OCI-LY3 (cell line): ENCODE measurements around the gene WWP2.

Source experiments
- H2AFZ ChIP-seq: fragments of 200-600, 300-600 bp; shearing (Covaris generic); 2 replicates; pipeline ENCODE4 v1.6.0; 2014; ENCODE audit warnings: antibody characterized with exemption, low read depth, low read length
- H3K27ac ChIP-seq: fragments of 200-600, 300-600 bp; sonication (generic); 2 replicates; pipeline ENCODE4 v1.5.1; 2014; ENCODE audit warnings: mild to moderate bottlenecking, low read length, moderate library complexity, mixed read lengths
- H3K27me3 ChIP-seq: fragments of 200-600, 300-600 bp; sonication (generic); 2 replicates; pipeline ENCODE4 v1.6.1; 2014; ENCODE audit warnings: low read depth, low read length, mixed read lengths
- H3K36me3 ChIP-seq: fragments of 200-600, 300-600 bp; sonication (generic); replicated peaks from 2 replicates; pipeline ENCODE3; 2014; ENCODE audit warnings: low read depth, low read length, mixed read lengths
- H3K4me1 ChIP-seq: fragments of 300-600, 200-600 bp; sonication (generic); 2 replicates; pipeline ENCODE4 v1.6.1; 2014; ENCODE audit warnings: low read length, mixed read lengths
- H3K4me2 ChIP-seq: fragments of 200-600, 300-600 bp; sonication (generic); 2 replicates; pipeline ENCODE4 v1.6.1; 2014; ENCODE audit warnings: low read length, mixed read lengths
- H3K4me3 ChIP-seq: fragments of 300-600, 200-600 bp; sonication (generic); 2 replicates; pipeline ENCODE4 v1.5.1; 2014; ENCODE audit warnings: antibody characterized with exemption, mild to moderate bottlenecking, low read length, moderate library complexity
- H3K79me2 ChIP-seq: fragments of 300-600, 200-600 bp; shearing (Covaris generic); 2 replicates; pipeline ENCODE4 v1.6.1; 2014; ENCODE audit warnings: mild to moderate bottlenecking, low read length, mixed read lengths
- H3K9ac ChIP-seq: fragments of 300-600, 200-600 bp; shearing (Covaris generic); 2 replicates; pipeline ENCODE4 v1.6.0; 2014; ENCODE audit warnings: mild to moderate bottlenecking, low read length, moderate library complexity
- H3K9me3 ChIP-seq: fragments of 200-600, 300-600 bp; shearing (Covaris generic); 2 replicates; pipeline ENCODE4 v1.6.1; 2014; ENCODE audit warnings: low read length, mixed read lengths; ENCODE audit not compliant: insufficient read depth
- H4K20me1 ChIP-seq: fragments of 200-600, 300-600 bp; sonication (generic); 2 replicates; pipeline ENCODE4 v1.6.1; 2016; ENCODE audit warnings: low read length, mixed read lengths; ENCODE audit not compliant: insufficient read depth
- EZH2phosphoT487 ChIP-seq: fragments of 200-600 bp; shearing (Covaris generic); IDR thresholded peaks from 2 replicates; pipeline ENCODE4 v1.6.1; 2018; ENCODE audit warnings: antibody characterized with exemption, mixed run types, low read depth
- TF ChIP-seq, protein P1 (sequence below): fragments of 200-600, 300-600 bp; sonication (generic); IDR thresholded peaks from 2 replicates; pipeline ENCODE4 v1.5.1; 2014; ENCODE audit warnings: antibody characterized with exemption, low read length, low read depth

The WWP2 gene

DNA sequence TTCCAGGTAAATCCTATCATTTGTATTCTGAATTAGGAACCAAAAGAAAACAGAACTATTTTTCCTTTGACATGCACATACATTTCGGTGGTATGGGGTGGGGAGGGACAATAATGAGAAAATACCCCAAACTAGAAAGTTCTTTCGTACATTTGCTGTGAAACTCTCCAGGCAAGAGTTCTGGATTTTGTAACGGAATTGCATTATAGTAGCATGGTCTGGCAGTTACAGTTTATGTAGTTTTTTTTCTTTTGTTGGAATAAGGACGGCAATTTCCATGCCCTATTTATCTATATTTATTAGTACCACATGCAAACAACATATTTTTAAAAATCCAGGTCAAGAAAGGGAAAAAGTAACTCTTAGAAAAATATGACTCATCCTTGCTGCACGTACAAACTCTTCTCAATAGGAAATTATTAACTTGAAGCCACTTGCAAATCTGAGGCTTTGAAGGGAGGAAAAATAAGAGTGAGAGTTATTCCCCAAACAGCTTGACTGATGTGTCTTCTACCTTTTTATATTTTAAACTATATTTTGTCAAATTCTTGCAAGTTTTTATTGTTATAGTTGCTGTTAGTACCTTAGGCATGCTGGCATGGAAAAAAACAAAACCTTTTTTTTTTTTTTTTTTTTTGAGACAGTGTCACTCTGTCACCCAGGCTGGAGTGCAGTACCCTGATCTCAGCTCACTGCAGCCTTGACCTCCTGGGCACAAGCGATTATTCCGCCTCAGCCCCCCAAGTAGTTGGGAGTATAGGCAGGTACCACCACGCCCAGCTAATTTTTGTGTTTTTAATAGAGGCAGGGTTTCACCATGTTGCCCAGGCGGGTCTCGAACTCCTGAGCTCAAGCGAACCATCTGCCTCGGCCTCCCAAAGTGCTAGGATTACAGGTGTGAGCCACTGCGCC is 69.3 kb downstream of the WWP2 start:
- H4K20me1 ChIP-seq, result no peaks in the 10 kb centered on the region
- TF ChIP-seq EZH2phosphoT487, result no peak
- TF ChIP-seq, protein P1, sequence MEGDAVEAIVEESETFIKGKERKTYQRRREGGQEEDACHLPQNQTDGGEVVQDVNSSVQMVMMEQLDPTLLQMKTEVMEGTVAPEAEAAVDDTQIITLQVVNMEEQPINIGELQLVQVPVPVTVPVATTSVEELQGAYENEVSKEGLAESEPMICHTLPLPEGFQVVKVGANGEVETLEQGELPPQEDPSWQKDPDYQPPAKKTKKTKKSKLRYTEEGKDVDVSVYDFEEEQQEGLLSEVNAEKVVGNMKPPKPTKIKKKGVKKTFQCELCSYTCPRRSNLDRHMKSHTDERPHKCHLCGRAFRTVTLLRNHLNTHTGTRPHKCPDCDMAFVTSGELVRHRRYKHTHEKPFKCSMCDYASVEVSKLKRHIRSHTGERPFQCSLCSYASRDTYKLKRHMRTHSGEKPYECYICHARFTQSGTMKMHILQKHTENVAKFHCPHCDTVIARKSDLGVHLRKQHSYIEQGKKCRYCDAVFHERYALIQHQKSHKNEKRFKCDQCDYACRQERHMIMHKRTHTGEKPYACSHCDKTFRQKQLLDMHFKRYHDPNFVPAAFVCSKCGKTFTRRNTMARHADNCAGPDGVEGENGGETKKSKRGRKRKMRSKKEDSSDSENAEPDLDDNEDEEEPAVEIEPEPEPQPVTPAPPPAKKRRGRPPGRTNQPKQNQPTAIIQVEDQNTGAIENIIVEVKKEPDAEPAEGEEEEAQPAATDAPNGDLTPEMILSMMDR, result no peak
- H3K4me3 ChIP-seq, result no peak overlapping the region
- H3K9me3 ChIP-seq, result no peaks in the 10 kb centered on the region
- H2AFZ ChIP-seq, result no peak overlapping the region
- H3K27me3 ChIP-seq, result no peaks in the 10 kb centered on the region
- H3K9ac ChIP-seq, result no peak overlapping the region
- no peak overlapping the region for H3K27ac ChIP-seq
- H3K79me2 ChIP-seq, result no peaks in the 10 kb centered on the region
- peak overlapping the region; percentile 35 for H3K4me2 ChIP-seq
- peaks cover 14% of the 10 kb centered on the region for H3K4me1 ChIP-seq
- H3K36me3 ChIP-seq, result no peaks in the 10 kb centered on the region

DNA sequence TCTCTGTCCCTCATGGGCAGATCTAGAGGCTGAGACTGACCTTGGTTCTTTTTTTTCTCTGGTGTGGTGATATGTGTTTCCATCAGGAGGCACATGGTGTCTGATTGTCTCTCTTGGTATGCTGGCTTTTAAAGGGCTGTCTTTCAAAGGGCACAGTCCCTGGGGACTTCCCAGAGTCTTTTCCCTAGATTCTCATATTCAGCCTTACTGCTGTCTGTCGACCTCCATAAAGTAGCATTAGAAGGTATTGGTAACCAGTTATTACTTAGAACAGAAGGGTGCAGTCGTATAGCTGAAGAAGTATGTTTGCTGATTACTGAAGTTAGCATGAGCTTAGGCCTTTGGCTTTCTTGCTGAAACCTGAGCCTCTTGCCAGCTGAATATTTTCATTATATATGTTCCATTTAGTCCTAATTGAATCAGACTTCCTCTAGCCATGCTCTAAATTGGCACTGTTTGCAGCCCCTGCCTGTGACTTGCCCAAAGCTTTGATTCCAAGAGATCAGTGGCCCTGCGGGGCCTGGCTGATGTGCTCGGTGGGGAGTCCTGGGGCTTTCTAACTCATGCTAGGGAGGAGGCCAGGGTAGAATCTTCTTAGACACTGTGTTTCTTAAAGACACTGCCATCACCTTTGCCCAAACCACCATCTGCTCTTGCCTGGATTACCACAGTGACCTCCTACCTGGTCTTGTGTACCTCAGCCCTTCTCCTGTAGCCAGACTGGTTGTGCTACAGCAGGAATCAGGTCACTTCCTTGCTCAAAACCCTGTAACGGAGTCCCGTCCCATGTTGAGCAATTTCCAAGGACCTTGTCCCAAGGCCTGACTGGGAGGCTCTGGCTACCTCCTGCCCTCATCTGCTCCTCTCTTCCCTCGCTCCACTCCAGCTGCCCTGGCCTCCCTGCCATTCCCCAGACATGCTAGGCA is 71.5 kb downstream of the WWP2 start:
- Histone ChIP-seq H3K36me3 (no peaks in the 10 kb centered on the region), H3K27ac (no peak overlapping the region), H3K9ac (no peak overlapping the region), H3K79me2 (no peaks in the 10 kb centered on the region), H3K27me3 (no peaks in the 10 kb centered on the region), H4K20me1 (no peaks in the 10 kb centered on the region), H3K4me1 (peaks cover 14% of the 10 kb centered on the region), H3K4me2 (no peak overlapping the region), H3K9me3 (no peaks in the 10 kb centered on the region), H3K4me3 (no peak overlapping the region), H2AFZ (no peak overlapping the region)
- no peak for TF ChIP-seq EZH2phosphoT487
- TF ChIP-seq, protein P1, result no peak

DNA sequence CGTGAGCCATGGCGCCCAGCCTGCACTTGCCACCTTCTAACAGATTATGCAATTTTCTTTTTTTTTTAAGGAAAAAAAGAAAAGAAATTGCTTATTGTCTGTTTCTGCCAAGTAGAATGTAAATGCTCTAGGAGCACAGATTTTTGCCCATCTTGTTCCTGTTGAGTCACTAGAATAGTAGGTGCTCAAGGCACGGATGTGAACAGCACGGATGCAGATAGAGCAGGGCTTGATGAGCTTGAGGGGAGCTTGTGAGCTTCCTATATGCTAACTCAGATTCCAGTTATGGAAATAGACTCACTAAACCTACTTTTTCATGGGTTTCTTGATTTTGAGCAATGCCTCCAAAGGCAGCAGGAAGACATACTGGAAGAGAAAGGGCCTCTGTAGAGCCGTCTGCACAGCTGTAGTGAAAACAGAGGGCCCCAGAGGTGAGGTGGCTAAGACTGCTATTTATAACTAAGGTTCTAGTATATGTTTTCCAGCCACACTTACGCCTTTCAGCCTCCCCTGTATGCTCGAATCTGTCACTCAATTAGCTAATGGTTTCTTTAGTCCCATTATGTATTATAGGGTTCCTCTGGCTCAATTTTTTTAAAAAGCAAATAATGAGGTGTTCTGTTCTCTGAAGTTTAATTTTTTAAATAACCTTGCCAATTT is 72.8 kb downstream of the WWP2 start:
- H3K36me3 ChIP-seq, result no peaks in the 10 kb centered on the region
- no peaks in the 10 kb centered on the region for H4K20me1 ChIP-seq
- H3K4me3 ChIP-seq, result no peak overlapping the region
- H2AFZ ChIP-seq, result no peak overlapping the region
- no peaks in the 10 kb centered on the region for H3K9me3 ChIP-seq
- no peaks in the 10 kb centered on the region for H3K79me2 ChIP-seq
- H3K4me2 ChIP-seq, result no peak overlapping the region
- peaks cover 14% of the 10 kb centered on the region for H3K4me1 ChIP-seq
- no peak overlapping the region for H3K9ac ChIP-seq
- no peak overlapping the region for H3K27ac ChIP-seq
- TF ChIP-seq, protein P1, result no peak
- TF ChIP-seq EZH2phosphoT487, result no peak
- no peaks in the 10 kb centered on the region for H3K27me3 ChIP-seq
